GM12801 (cell line): ENCODE measurements around the gene PREX1.

ENCODE experiments used
- CTCF ChIP-seq: IDR thresholded peaks from one replicate; pipeline ENCODE4 v1.5.1; 2011; ENCODE audit warnings: control low read depth; ENCODE audit not compliant: insufficient read length; ENCODE audit errors: extremely low read depth

The PREX1 gene

GRCh38 chr20:48794816-48795457 is 32.9 kb downstream of the PREX1 start:
- no peak for TF ChIP-seq CTCF

- TF ChIP-seq CTCF: no peak
Measured at GRCh38 chr20:48794360-48794759, 33.4 kb downstream of the PREX1 start.

- no peak for TF ChIP-seq CTCF
Measured at GRCh38 chr20:48793776-48794175, 34.0 kb downstream of the PREX1 start.

GRCh38 chr20:48791666-48792071 is 36.1 kb downstream of the PREX1 start:
- TF ChIP-seq CTCF: no peak

- no peak for TF ChIP-seq CTCF
Measured at GRCh38 chr20:48791014-48791413, 36.8 kb downstream of the PREX1 start.

- TF ChIP-seq CTCF: no peak
Measured at GRCh38 chr20:48790473-48791003, 37.3 kb downstream of the PREX1 start.

GRCh38 chr20:48789781-48790472 is 37.9 kb downstream of the PREX1 start:
- no peak for TF ChIP-seq CTCF
